K562 (cell line): ENCODE results near the gene FRMD4A.

ENCODE experiments used
- HDGF ChIP-seq: fragments of 450-650 bp; IDR thresholded peaks from 2 replicates; pipeline ENCODE4 v1.6.1; 2016
- MAFK ChIP-seq: IDR thresholded peaks from 2 replicates; pipeline ENCODE4 v1.6.1; 2011; ENCODE audit warnings: low read length, improper control_type of control experiment
- POLR3A ChIP-seq: IDR thresholded peaks from 2 replicates; pipeline ENCODE4 v1.6.1; 2011; ENCODE audit warnings: borderline replicate concordance, mild to moderate bottlenecking, moderate library complexity; ENCODE audit not compliant: insufficient read length, insufficient read depth; ENCODE audit errors: extremely low read depth
- SRSF1 ChIP-seq: fragments of 200-400 bp; formaldehyde crosslinking; IDR thresholded peaks from 2 replicates; pipeline ENCODE4 v1.6.1; 2017; ENCODE audit warnings: mild to moderate bottlenecking, low read depth, low read length, moderate library complexity
- ZNF384 ChIP-seq: IDR thresholded peaks from 2 replicates; pipeline ENCODE4 v1.6.1; 2012; ENCODE audit warnings: low read depth, low read length, improper control_type of control experiment
- ZNF766 ChIP-seq: fragments of 200-800 bp; sonication (Bioruptor generic); conservative IDR thresholded peaks from 2 replicates; pipeline ENCODE4 v1.6.1; 2016; ENCODE audit warnings: missing genetic modification characterization, missing compliant biosample characterization
- ZSCAN29 ChIP-seq: fragments of 450-650 bp; IDR thresholded peaks from 2 replicates; pipeline ENCODE4 v1.6.1; 2017
- TF ChIP-seq, protein P1 (sequence below), 2 experiments: fragments of 450-650 bp in 1 of 2; sonication (generic) in 1 of 2; formaldehyde crosslinking; conservative IDR thresholded peaks; 2 replicates each; pipeline versions ENCODE4 v1.4.0 to v1.8.1; 2020 to 2022; ENCODE audit warnings: mild to moderate bottlenecking in 1 of 2, missing genetic modification reagents in 1 of 2
- TF ChIP-seq, protein P2 (sequence below), 3 experiments: IDR thresholded peaks in 2 of 3; conservative IDR thresholded peaks in 1 of 3; 2 replicates each; pipeline ENCODE4 v1.5.1; 2011 to 2012; ENCODE audit warnings: low read length in 3 of 3, mild to moderate bottlenecking in 3 of 3, control low read depth in 2 of 3, improper control_type of control experiment in 1 of 3, inconsistent platforms in 1 of 3, low read depth in 1 of 3, mixed read lengths in 1 of 3, moderate library complexity in 1 of 3; ENCODE audit not compliant: insufficient read depth in 2 of 3

DNA sequence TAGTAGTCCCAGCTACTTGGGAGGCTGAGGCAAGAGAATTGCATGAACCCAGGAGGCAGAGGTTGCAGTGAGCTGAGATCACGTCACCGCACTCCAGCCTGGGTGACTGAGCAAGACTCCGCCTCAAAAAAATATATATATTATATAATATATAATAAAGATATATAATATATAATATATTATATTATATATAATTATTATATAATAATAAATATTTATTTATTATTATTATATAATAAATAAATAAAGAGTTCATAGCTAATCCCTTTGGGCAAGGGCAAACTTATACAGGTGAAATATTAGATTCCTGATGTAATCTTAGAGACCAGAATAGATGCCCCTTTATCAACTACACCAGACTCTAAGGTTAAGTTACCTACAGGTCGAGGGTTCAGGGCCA lies 558.7 kb downstream of the FRMD4A start:
- TF ChIP-seq HDGF: no peak
- TF ChIP-seq ZNF766 (CRISPR knock-in tag): no peak
- no peak for TF ChIP-seq ZNF384
- TF ChIP-seq ZSCAN29: no peak
- TF ChIP-seq, protein P1, sequence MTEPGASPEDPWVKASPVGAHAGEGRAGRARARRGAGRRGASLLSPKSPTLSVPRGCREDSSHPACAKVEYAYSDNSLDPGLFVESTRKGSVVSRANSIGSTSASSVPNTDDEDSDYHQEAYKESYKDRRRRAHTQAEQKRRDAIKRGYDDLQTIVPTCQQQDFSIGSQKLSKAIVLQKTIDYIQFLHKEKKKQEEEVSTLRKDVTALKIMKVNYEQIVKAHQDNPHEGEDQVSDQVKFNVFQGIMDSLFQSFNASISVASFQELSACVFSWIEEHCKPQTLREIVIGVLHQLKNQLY (CRISPR knock-in tag; conservative IDR thresholded peaks at IDR 0.05): no peak
- TF ChIP-seq POLR3A: no peak
- TF ChIP-seq MAFK: no peak
- no peak for TF ChIP-seq SRSF1
- TF ChIP-seq, protein P2, sequence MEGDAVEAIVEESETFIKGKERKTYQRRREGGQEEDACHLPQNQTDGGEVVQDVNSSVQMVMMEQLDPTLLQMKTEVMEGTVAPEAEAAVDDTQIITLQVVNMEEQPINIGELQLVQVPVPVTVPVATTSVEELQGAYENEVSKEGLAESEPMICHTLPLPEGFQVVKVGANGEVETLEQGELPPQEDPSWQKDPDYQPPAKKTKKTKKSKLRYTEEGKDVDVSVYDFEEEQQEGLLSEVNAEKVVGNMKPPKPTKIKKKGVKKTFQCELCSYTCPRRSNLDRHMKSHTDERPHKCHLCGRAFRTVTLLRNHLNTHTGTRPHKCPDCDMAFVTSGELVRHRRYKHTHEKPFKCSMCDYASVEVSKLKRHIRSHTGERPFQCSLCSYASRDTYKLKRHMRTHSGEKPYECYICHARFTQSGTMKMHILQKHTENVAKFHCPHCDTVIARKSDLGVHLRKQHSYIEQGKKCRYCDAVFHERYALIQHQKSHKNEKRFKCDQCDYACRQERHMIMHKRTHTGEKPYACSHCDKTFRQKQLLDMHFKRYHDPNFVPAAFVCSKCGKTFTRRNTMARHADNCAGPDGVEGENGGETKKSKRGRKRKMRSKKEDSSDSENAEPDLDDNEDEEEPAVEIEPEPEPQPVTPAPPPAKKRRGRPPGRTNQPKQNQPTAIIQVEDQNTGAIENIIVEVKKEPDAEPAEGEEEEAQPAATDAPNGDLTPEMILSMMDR (IDR thresholded peaks at IDR 0.05 in 2 of 3, conservative IDR thresholded peaks at IDR 0.05 in 1 of 3; ENCODE audit: insufficient read depth in 2 of 3, low read depth in 1 of 3, low read length in 3 of 3): no peak
